ENCODE data around the gene BAD.

The BAD gene

DNA sequence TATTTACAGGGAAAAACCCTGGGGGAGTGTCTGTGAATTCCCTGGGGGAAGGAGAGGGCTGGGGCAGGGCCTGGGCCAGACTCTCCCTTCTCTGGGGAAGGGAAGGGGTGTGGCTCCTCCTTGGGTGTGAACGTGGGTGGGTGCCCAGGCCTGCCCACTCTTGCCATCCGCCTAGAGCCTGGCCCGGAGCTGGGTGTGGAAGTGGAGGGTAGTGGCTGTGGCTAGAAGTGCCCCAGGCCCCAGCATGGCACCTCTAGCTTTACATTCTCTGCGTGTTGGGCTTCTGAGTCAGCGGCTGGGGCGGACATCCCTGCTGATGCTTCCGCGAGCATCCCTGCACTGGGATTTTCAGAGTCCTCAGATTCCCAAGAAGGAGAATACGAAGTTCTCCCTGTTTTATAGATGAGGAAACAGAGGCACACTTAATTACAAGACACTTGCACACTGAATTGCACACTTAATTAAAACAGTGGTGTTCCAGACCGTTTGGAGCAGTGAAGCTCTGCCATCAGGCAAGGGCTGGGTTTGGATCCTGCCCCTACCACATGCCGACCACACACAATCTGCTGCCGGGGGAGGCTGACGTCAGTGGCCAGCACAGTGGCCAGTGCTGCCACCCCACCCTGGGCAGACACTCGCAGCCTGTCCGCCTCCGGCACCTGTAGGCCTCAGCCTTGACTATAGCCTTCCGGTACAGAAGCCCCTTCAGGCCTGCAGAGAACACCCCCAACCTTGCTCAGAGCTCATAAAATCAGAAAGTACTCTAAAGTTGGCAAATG is 7.6 kb downstream of the BAD start:
- in situ Hi-C loops (cut with MboI; ENCODE audit: low sequenced_read_pairs, unreplicated experiment) = loop anchor here (25.0 kb wide), 1 partner anchor 290 kb away; the partner anchor contains the start of gene OTUB1
- no peak for DNase-seq (ENCODE audit: low spot score)
- TF ChIP-seq, protein P1, sequence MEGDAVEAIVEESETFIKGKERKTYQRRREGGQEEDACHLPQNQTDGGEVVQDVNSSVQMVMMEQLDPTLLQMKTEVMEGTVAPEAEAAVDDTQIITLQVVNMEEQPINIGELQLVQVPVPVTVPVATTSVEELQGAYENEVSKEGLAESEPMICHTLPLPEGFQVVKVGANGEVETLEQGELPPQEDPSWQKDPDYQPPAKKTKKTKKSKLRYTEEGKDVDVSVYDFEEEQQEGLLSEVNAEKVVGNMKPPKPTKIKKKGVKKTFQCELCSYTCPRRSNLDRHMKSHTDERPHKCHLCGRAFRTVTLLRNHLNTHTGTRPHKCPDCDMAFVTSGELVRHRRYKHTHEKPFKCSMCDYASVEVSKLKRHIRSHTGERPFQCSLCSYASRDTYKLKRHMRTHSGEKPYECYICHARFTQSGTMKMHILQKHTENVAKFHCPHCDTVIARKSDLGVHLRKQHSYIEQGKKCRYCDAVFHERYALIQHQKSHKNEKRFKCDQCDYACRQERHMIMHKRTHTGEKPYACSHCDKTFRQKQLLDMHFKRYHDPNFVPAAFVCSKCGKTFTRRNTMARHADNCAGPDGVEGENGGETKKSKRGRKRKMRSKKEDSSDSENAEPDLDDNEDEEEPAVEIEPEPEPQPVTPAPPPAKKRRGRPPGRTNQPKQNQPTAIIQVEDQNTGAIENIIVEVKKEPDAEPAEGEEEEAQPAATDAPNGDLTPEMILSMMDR (IDR thresholded peaks at IDR 0.05; ENCODE audit: borderline replicate concordance, control extremely low read depth, extremely low read depth, insufficient read depth, missing control alignments) = no peak

DNA sequence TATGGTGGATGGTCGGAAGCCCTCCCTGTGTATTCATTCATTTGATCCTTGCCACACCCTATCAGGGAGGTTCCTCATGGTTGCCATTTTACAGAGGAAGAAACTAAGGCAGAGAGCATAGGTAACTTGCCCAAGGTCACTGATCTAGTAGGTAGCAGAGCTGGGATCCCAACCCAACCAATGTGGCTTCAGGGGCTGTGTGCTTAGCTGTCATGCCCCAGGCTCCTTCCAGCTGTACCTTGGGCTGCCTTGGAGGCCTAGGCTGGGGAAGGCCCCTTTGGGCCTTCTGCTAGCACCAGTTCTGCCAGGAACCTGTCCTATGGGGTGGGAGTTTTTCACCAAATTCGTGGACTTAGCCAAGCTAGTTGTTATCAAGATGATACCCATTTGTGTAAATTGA is 8.6 kb downstream of the BAD start:
- no peak for DNase-seq (ENCODE audit: low spot score)
- TF ChIP-seq, protein P1 (IDR thresholded peaks at IDR 0.05; ENCODE audit: borderline replicate concordance, control extremely low read depth, extremely low read depth, insufficient read depth, missing control alignments) = no peak
- in situ Hi-C loops (cut with MboI; ENCODE audit: low sequenced_read_pairs, unreplicated experiment) = loop anchor here (25.0 kb wide), 1 partner anchor 289 kb away; the partner anchor contains the start of gene OTUB1

DNA sequence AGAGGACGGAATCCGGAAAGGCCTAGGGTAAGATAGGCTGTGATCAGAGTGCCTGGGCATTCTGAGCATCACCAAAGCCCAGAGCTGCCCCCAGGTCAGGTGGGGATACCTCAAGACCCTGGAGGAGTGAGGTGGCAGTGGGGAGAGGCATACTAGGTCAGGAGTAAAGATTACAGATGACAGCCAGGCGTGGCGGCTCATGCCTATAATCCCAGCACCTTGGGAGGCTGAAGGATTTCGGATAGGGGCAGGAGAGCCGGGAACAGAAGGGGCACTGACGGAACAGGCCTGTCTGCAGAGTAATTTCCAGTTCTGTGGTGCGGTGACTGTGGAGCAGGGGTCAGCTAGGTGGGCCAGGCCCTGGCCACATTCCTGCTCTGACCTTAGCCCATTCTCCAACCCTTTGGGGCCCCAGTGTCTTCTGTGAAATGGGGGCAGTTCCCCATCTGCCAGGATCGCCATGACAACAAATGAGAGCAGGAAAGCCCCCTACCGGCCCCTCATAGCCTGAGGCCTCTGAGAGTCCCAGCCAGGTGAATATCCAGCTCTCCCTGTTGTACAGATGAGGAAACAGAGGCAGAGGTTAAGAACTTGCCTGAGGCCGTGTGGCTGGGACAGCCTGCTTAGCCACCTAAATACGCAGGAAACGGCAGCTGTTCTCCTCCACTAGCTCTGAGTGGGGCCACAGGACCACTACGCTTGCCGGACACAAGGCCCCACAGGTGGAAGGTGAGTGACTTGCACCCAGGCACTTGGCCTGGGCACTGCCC is 9.2 kb downstream of the BAD start:
- TF ChIP-seq, protein P1 (IDR thresholded peaks at IDR 0.05; ENCODE audit: borderline replicate concordance, control extremely low read depth, extremely low read depth, insufficient read depth, missing control alignments) = no peak
- DNase-seq (ENCODE audit: low spot score) = no peak
- in situ Hi-C loops (cut with MboI; ENCODE audit: low sequenced_read_pairs, unreplicated experiment) = loop anchor here (25.0 kb wide), 1 partner anchor 288 kb away; the partner anchor contains the start of gene OTUB1

DNA sequence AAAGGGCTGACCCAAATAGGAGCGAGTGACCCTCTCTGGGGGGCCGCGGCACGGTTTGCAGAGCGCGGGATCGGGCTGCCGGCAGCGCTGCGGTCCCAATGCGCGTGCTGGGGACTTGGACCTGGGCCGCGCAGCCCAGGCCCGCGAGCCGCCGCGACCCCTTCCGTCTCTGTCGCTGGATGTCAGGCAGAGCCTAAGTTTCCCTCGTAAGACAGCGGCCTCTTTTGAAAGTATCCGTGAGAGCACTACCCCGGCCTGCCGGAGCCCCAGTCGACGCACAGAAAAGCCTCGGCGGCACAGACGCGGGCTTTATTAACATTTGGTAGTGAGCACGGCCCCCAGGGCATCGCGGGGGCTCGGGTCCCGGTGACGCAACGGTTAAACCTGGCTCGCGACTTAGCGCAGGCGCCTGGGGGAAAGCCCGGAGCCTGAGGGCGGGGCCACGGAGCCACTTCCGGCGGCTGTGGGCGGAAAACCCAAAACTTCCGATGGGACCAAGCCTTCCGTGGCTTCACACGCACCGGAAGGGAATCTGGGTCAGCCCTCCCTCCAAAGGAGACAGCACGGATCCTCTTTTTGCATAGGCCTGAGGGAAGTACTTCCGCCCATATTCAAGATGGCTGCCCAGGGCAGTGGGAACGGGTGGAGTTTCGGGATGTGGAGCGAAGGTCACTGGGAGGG is 14.8 kb downstream of the BAD start:
- in situ Hi-C loops (cut with MboI; ENCODE audit: low sequenced_read_pairs, unreplicated experiment) = no loop called here
- peak; percentile 91 for DNase-seq (ENCODE audit: low spot score)
- TF ChIP-seq, protein P1 (IDR thresholded peaks at IDR 0.05; ENCODE audit: borderline replicate concordance, control extremely low read depth, extremely low read depth, insufficient read depth, missing control alignments) = no peak

DNA sequence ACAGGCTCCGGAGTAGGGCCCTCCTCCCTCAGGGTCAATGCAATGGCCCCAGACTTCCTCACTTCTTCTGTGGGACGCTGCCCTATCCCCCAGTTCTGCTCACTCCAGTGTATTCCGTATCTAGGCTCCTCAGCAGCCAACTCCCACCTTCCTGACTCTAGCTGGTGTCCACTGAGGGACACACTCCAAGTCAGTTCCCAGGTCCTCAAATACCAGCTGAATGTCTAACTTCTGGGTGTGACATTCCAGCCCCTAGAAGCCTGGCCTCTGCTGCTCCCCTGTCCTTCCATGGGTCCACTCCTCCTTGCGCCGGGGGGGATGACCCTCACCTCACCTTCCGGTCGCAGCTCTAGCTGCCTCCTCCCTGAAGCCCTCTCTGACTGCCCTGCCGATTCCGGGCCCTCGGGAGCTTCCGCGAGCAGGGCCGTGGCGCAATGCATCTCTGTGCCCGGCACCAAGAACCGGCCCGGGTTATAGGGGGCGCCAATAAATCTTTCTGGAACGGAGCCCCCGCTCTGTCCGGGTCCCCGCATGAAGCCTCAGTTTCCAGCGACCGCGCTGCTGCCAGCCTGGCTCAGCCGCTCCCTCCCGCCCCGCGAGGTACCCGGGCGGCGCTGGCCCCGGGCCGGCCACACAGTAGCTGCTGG is 15.4 kb downstream of the BAD start:
- TF ChIP-seq, protein P1 (IDR thresholded peaks at IDR 0.05; ENCODE audit: borderline replicate concordance, control extremely low read depth, extremely low read depth, insufficient read depth, missing control alignments) = peak; percentile 6
- DNase-seq (ENCODE audit: low spot score) = peak; percentile 72
- in situ Hi-C loops (cut with MboI; ENCODE audit: low sequenced_read_pairs, unreplicated experiment) = no loop called here

Measured in GM13976 (cell line).